ENCODE measurements around the gene LPIN1.

LPIN1 gene

GRCh38 chr2:11762799-11763461 is 16.5 kb downstream of the LPIN1 start:
- no peak for DNase-seq (ENCODE audit: low read depth in 2 of 2)

- DNase-seq (ENCODE audit: low read depth in 2 of 2): no peak
Observed at GRCh38 chr2:11764359-11764758, 17.9 kb downstream of the LPIN1 start.

GRCh38 chr2:11764920-11765319 is 18.5 kb downstream of the LPIN1 start:
- DNase-seq (ENCODE audit: low read depth in 2 of 2): no peak

GRCh38 chr2:11765501-11765900 is 19.1 kb downstream of the LPIN1 start:
- no peak for DNase-seq (ENCODE audit: low read depth in 2 of 2)

GRCh38 chr2:11766016-11766415 is 19.6 kb downstream of the LPIN1 start:
- no peak for DNase-seq (ENCODE audit: low read depth in 2 of 2)

- DNase-seq (ENCODE audit: low read depth in 2 of 2): no peak
Observed at GRCh38 chr2:11767779-11768178, 21.3 kb downstream of the LPIN1 start.

GRCh38 chr2:11768946-11769345 is 22.5 kb downstream of the LPIN1 start:
- DNase-seq (ENCODE audit: low read depth in 2 of 2): no peak

GRCh38 chr2:11769516-11769915 is 23.1 kb downstream of the LPIN1 start:
- no peak for DNase-seq (ENCODE audit: low read depth in 2 of 2)

GRCh38 chr2:11770531-11771188 is 24.2 kb downstream of the LPIN1 start:
- DNase-seq (ENCODE audit: low read depth in 2 of 2): no peak

GRCh38 chr2:11771971-11772615 is 25.7 kb downstream of the LPIN1 start:
- no peak for DNase-seq (ENCODE audit: low read depth in 2 of 2)

GRCh38 chr2:11773111-11773510 is 26.7 kb downstream of the LPIN1 start:
- DNase-seq (ENCODE audit: low read depth in 2 of 2): no peak

GRCh38 chr2:11773747-11774525 is 27.5 kb downstream of the LPIN1 start:
- no peak for DNase-seq (ENCODE audit: low read depth in 2 of 2)

GRCh38 chr2:11774600-11774999 is 28.2 kb downstream of the LPIN1 start:
- DNase-seq (ENCODE audit: low read depth in 2 of 2): no peak

GRCh38 chr2:11775384-11775783 is 29.0 kb downstream of the LPIN1 start:
- no peak for DNase-seq (ENCODE audit: low read depth in 2 of 2)

- no peak for DNase-seq (ENCODE audit: low read depth in 2 of 2)
Observed at GRCh38 chr2:11777066-11777782, 30.8 kb downstream of the LPIN1 start.

GRCh38 chr2:11777886-11778415 is 31.5 kb downstream of the LPIN1 start:
- DNase-seq (ENCODE audit: low read depth in 2 of 2): no peak

- DNase-seq (ENCODE audit: low read depth in 2 of 2): no peak
Observed at GRCh38 chr2:11778416-11778815, 32.0 kb downstream of the LPIN1 start.

- DNase-seq (ENCODE audit: low read depth in 2 of 2): peak; percentile 84 to 90
Observed at GRCh38 chr2:11778923-11779757, 32.7 kb downstream of the LPIN1 start.

- DNase-seq (ENCODE audit: low read depth in 2 of 2): no peak
Observed at GRCh38 chr2:11781602-11782001, 35.2 kb downstream of the LPIN1 start.

- DNase-seq (ENCODE audit: low read depth in 2 of 2): no peak
Observed at GRCh38 chr2:11784280-11784679, 37.8 kb downstream of the LPIN1 start.

Measured in stimulated activated CD4-positive, alpha-beta T cell treated with anti-CD3 and anti-CD28 coated beads, Interleukin-4, amount 100 ng/mL, for 48 hours (primary cell).